Dendritic cell treated with granulocyte-macrophage colony-stimulating factor and Interleukin-4, amounts not matched to agents 40 ng/mL and 50 ng/mL, for 4 days (primary cell): ENCODE measurements around the gene GRIK4.

Source experiments
- H3K27ac Mint-ChIP-seq: one replicate; pipeline ENCODE4 v1.8.0; 2022; ENCODE audit warnings: mild to moderate bottlenecking, mixed read lengths
- H3K27me3 Mint-ChIP-seq: one replicate; pipeline ENCODE4 v1.8.0; 2022; ENCODE audit warnings: mild to moderate bottlenecking, mixed read lengths
- H3K36me3 Mint-ChIP-seq: one replicate; pipeline ENCODE4 v1.8.0; 2022; ENCODE audit warnings: low read depth, mixed read lengths
- H3K4me1 Mint-ChIP-seq: one replicate; pipeline ENCODE4 v1.8.0; 2022; ENCODE audit warnings: low read depth, mixed read lengths
- H3K4me3 Mint-ChIP-seq: one replicate; pipeline ENCODE4 v1.8.0; 2022; ENCODE audit warnings: mild to moderate bottlenecking, moderate library complexity, mixed read lengths
- H3K9me3 Mint-ChIP-seq: one replicate; pipeline ENCODE4 v1.8.0; 2022; ENCODE audit warnings: mixed read lengths
- intact Hi-C: fragments of 100-400 bp; cut with micrococcal nuclease; formaldehyde crosslinking; loops from one replicate; pipeline ENCODE4 v1.15.0; 2022

Gene GRIK4

GRCh38 chr11:120837696-120838095 is 326.1 kb downstream of the GRIK4 start:
- Mint-ChIP-seq H3K9me3 (peaks cover 8% of the 10 kb centered on the region), H3K4me1 (peaks cover 10% of the 10 kb centered on the region), H3K27ac (no peak overlapping the region), H3K27me3 (peaks cover 3% of the 10 kb centered on the region), H3K36me3 (no peaks in the 10 kb centered on the region), H3K4me3 (no peak overlapping the region)
- intact Hi-C loops = no loop called here

- Mint-ChIP-seq H3K27me3 (no peaks in the 10 kb centered on the region), H3K4me3 (no peak overlapping the region), H3K9me3 (peaks cover 8% of the 10 kb centered on the region), H3K27ac (no peak overlapping the region), H3K36me3 (no peaks in the 10 kb centered on the region), H3K4me1 (peaks cover 10% of the 10 kb centered on the region)
- intact Hi-C loops = no loop called here
Observed at GRCh38 chr11:120839201-120839600, 327.7 kb downstream of the GRIK4 start.

GRCh38 chr11:120839846-120840402 is 328.4 kb downstream of the GRIK4 start:
- H3K27ac Mint-ChIP-seq = no peak overlapping the region
- H3K36me3 Mint-ChIP-seq = no peaks in the 10 kb centered on the region
- H3K4me3 Mint-ChIP-seq = peak overlapping the region; percentile 51
- intact Hi-C loops = no loop called here
- H3K27me3 Mint-ChIP-seq = no peaks in the 10 kb centered on the region
- peaks cover 8% of the 10 kb centered on the region for H3K9me3 Mint-ChIP-seq
- peaks cover 10% of the 10 kb centered on the region for H3K4me1 Mint-ChIP-seq

GRCh38 chr11:120840661-120841060 is 329.1 kb downstream of the GRIK4 start:
- intact Hi-C loops = no loop called here
- no peaks in the 10 kb centered on the region for H3K36me3 Mint-ChIP-seq
- peaks cover 10% of the 10 kb centered on the region for H3K4me1 Mint-ChIP-seq
- no peaks in the 10 kb centered on the region for H3K27me3 Mint-ChIP-seq
- no peak overlapping the region for H3K4me3 Mint-ChIP-seq
- H3K27ac Mint-ChIP-seq = no peak overlapping the region
- peaks cover 8% of the 10 kb centered on the region for H3K9me3 Mint-ChIP-seq

- H3K27ac Mint-ChIP-seq = no peak overlapping the region
- no peaks in the 10 kb centered on the region for H3K36me3 Mint-ChIP-seq
- intact Hi-C loops = no loop called here
- H3K4me3 Mint-ChIP-seq = no peak overlapping the region
- H3K4me1 Mint-ChIP-seq = peaks cover 10% of the 10 kb centered on the region
- H3K9me3 Mint-ChIP-seq = peaks cover 8% of the 10 kb centered on the region
- no peaks in the 10 kb centered on the region for H3K27me3 Mint-ChIP-seq
Observed at GRCh38 chr11:120841074-120841473, 329.5 kb downstream of the GRIK4 start.

GRCh38 chr11:120842195-120842594 is 330.6 kb downstream of the GRIK4 start:
- intact Hi-C loops = no loop called here
- H3K36me3 Mint-ChIP-seq = no peaks in the 10 kb centered on the region
- H3K4me1 Mint-ChIP-seq = peaks cover 10% of the 10 kb centered on the region
- H3K27ac Mint-ChIP-seq = no peak overlapping the region
- H3K27me3 Mint-ChIP-seq = no peaks in the 10 kb centered on the region
- H3K4me3 Mint-ChIP-seq = no peak overlapping the region
- H3K9me3 Mint-ChIP-seq = peaks cover 8% of the 10 kb centered on the region

GRCh38 chr11:120853435-120853834 is 341.9 kb downstream of the GRIK4 start:
- peaks cover 5% of the 10 kb centered on the region for H3K27me3 Mint-ChIP-seq
- H3K9me3 Mint-ChIP-seq = no peaks in the 10 kb centered on the region
- intact Hi-C loops = no loop called here
- no peaks in the 10 kb centered on the region for H3K36me3 Mint-ChIP-seq
- H3K4me3 Mint-ChIP-seq = no peak overlapping the region
- H3K27ac Mint-ChIP-seq = no peak overlapping the region
- no peaks in the 10 kb centered on the region for H3K4me1 Mint-ChIP-seq

GRCh38 chr11:120854988-120855387 is 343.4 kb downstream of the GRIK4 start:
- H3K4me3 Mint-ChIP-seq = no peak overlapping the region
- H3K27ac Mint-ChIP-seq = no peak overlapping the region
- H3K4me1 Mint-ChIP-seq = no peaks in the 10 kb centered on the region
- intact Hi-C loops = no loop called here
- no peaks in the 10 kb centered on the region for H3K9me3 Mint-ChIP-seq
- H3K27me3 Mint-ChIP-seq = peaks cover 2% of the 10 kb centered on the region
- H3K36me3 Mint-ChIP-seq = no peaks in the 10 kb centered on the region

- H3K36me3 Mint-ChIP-seq = no peaks in the 10 kb centered on the region
- H3K9me3 Mint-ChIP-seq = no peaks in the 10 kb centered on the region
- H3K4me3 Mint-ChIP-seq = no peak overlapping the region
- H3K27ac Mint-ChIP-seq = no peak overlapping the region
- intact Hi-C loops = no loop called here
- H3K27me3 Mint-ChIP-seq = peaks cover 2% of the 10 kb centered on the region
- no peaks in the 10 kb centered on the region for H3K4me1 Mint-ChIP-seq
Observed at GRCh38 chr11:120857508-120857907, 346.0 kb downstream of the GRIK4 start.

- H3K4me1 Mint-ChIP-seq = no peaks in the 10 kb centered on the region
- H3K27ac Mint-ChIP-seq = no peak overlapping the region
- intact Hi-C loops = no loop called here
- H3K27me3 Mint-ChIP-seq = peaks cover 2% of the 10 kb centered on the region
- H3K9me3 Mint-ChIP-seq = no peaks in the 10 kb centered on the region
- no peaks in the 10 kb centered on the region for H3K36me3 Mint-ChIP-seq
- H3K4me3 Mint-ChIP-seq = no peak overlapping the region
Observed at GRCh38 chr11:120858740-120859139, 347.2 kb downstream of the GRIK4 start.

GRCh38 chr11:120859552-120860295 is 348.2 kb downstream of the GRIK4 start:
- no peaks in the 10 kb centered on the region for H3K9me3 Mint-ChIP-seq
- H3K27me3 Mint-ChIP-seq = peaks cover 2% of the 10 kb centered on the region
- no peaks in the 10 kb centered on the region for H3K36me3 Mint-ChIP-seq
- intact Hi-C loops = no loop called here
- no peak overlapping the region for H3K27ac Mint-ChIP-seq
- H3K4me3 Mint-ChIP-seq = no peak overlapping the region
- no peaks in the 10 kb centered on the region for H3K4me1 Mint-ChIP-seq

- no peak overlapping the region for H3K27ac Mint-ChIP-seq
- intact Hi-C loops = no loop called here
- no peaks in the 10 kb centered on the region for H3K9me3 Mint-ChIP-seq
- H3K27me3 Mint-ChIP-seq = peaks cover 3% of the 10 kb centered on the region
- H3K36me3 Mint-ChIP-seq = no peaks in the 10 kb centered on the region
- no peaks in the 10 kb centered on the region for H3K4me1 Mint-ChIP-seq
- no peak overlapping the region for H3K4me3 Mint-ChIP-seq
Observed at GRCh38 chr11:120863359-120863758, 351.8 kb downstream of the GRIK4 start.

- Mint-ChIP-seq H3K9me3 (no peaks in the 10 kb centered on the region), H3K27me3 (peaks cover 8% of the 10 kb centered on the region), H3K4me3 (no peak overlapping the region), H3K4me1 (no peaks in the 10 kb centered on the region), H3K27ac (no peak overlapping the region), H3K36me3 (no peaks in the 10 kb centered on the region)
- intact Hi-C loops = no loop called here
Observed at GRCh38 chr11:120867024-120867423, 355.5 kb downstream of the GRIK4 start.

- Mint-ChIP-seq H3K36me3 (no peaks in the 10 kb centered on the region), H3K4me3 (no peak overlapping the region), H3K9me3 (no peaks in the 10 kb centered on the region), H3K27ac (no peak overlapping the region), H3K27me3 (peaks cover 8% of the 10 kb centered on the region), H3K4me1 (no peaks in the 10 kb centered on the region)
- intact Hi-C loops = no loop called here
Observed at GRCh38 chr11:120867531-120867930, 356.0 kb downstream of the GRIK4 start.

GRCh38 chr11:120867988-120868387 is 356.4 kb downstream of the GRIK4 start:
- intact Hi-C loops = no loop called here
- Mint-ChIP-seq H3K4me3 (no peak overlapping the region), H3K27ac (no peak overlapping the region), H3K36me3 (no peaks in the 10 kb centered on the region), H3K9me3 (no peaks in the 10 kb centered on the region), H3K27me3 (peaks cover 8% of the 10 kb centered on the region), H3K4me1 (no peaks in the 10 kb centered on the region)
